Neural crest cell (in vitro differentiated cells): ENCODE data around the gene CNTN1. TPM values are rescaled to one million over a fixed set of nuclear protein-coding genes. Genes with fewer than 3 reads are reported as not detected.

ENCODE experiments used
- DNase-seq: peaks from one replicate; pipeline ENCODE4 v3.0.0; 2021; ENCODE audit warnings: low read depth, mixed read lengths, low spot score
- H3K27ac Mint-ChIP-seq: one replicate; pipeline ENCODE4 v1.8.0; 2021; ENCODE audit warnings: mild to moderate bottlenecking, mixed read lengths; ENCODE audit not compliant: unreplicated experiment
- H3K27me3 Mint-ChIP-seq: 2 replicates; pipeline ENCODE4 v1.8.0; 2021; ENCODE audit warnings: low read depth, mild to moderate bottlenecking, mixed read lengths
- H3K36me3 Mint-ChIP-seq: 2 replicates; pipeline ENCODE4 v1.8.0; 2021; ENCODE audit warnings: low read depth, mild to moderate bottlenecking, mixed read lengths
- H3K4me1 Mint-ChIP-seq: 2 replicates; pipeline ENCODE4 v1.8.0; 2021; ENCODE audit warnings: mixed read lengths
- H3K4me3 Mint-ChIP-seq: one replicate; pipeline ENCODE4 v1.8.0; 2021; ENCODE audit warnings: mild to moderate bottlenecking, mixed read lengths
- H3K9me3 Mint-ChIP-seq: 2 replicates; pipeline ENCODE4 v1.8.0; 2021; ENCODE audit warnings: mixed read lengths
- CTCF ChIP-seq: fragments of 200-600 bp; sonication (generic); conservative IDR thresholded peaks from 2 replicates; pipeline ENCODE4 v1.5.0; 2021; ENCODE audit warnings: antibody characterized with exemption, mild to moderate bottlenecking
- total RNA-seq: library from RNA; stranded (reverse); gene quantifications from 2 replicates; pipeline ENCODE4 v1.2.1, GENCODE V29; 2021

CNTN1 gene
- total RNA-seq, 1 donor from 2014 or later: 1.0 TPM

GRCh38 chr12:40827683-40828592, 135.7 kb downstream of the CNTN1 start:
- Mint-ChIP-seq H3K4me3 (peak overlapping the region; percentile 16), H3K4me1 (peaks cover 12% of the 10 kb centered on the region), H3K27me3 (peaks cover 10% of the 10 kb centered on the region), H3K27ac (no peak overlapping the region), H3K36me3 (no peaks in the 10 kb centered on the region), H3K9me3 (no peaks in the 10 kb centered on the region)
- no peak for DNase-seq
- no peak for TF ChIP-seq CTCF

- no peaks in the 10 kb centered on the region for H3K36me3 Mint-ChIP-seq
- peaks cover 10% of the 10 kb centered on the region for H3K27me3 Mint-ChIP-seq
- H3K4me3 Mint-ChIP-seq: no peak overlapping the region
- TF ChIP-seq CTCF: no peak
- no peaks in the 10 kb centered on the region for H3K9me3 Mint-ChIP-seq
- H3K4me1 Mint-ChIP-seq: peaks cover 12% of the 10 kb centered on the region
- no peak overlapping the region for H3K27ac Mint-ChIP-seq
- DNase-seq: no peak
Observed at GRCh38 chr12:40828593-40828990, 136.4 kb downstream of the CNTN1 start.

- Mint-ChIP-seq H3K27me3 (peaks cover 10% of the 10 kb centered on the region), H3K4me3 (no peak overlapping the region), H3K36me3 (no peaks in the 10 kb centered on the region), H3K4me1 (peaks cover 12% of the 10 kb centered on the region), H3K9me3 (no peaks in the 10 kb centered on the region), H3K27ac (no peak overlapping the region)
- no peak for DNase-seq
- no peak for TF ChIP-seq CTCF
Observed at GRCh38 chr12:40829738-40830144, 137.5 kb downstream of the CNTN1 start.

GRCh38 chr12:40831916-40832315, 139.7 kb downstream of the CNTN1 start:
- Mint-ChIP-seq H3K4me3 (no peak overlapping the region), H3K36me3 (no peaks in the 10 kb centered on the region), H3K27ac (no peak overlapping the region), H3K4me1 (peaks cover 12% of the 10 kb centered on the region), H3K27me3 (peaks cover 10% of the 10 kb centered on the region), H3K9me3 (no peaks in the 10 kb centered on the region)
- DNase-seq: no peak
- no peak for TF ChIP-seq CTCF

- Mint-ChIP-seq H3K4me3 (no peak overlapping the region), H3K9me3 (no peaks in the 10 kb centered on the region), H3K36me3 (no peaks in the 10 kb centered on the region), H3K27ac (no peak overlapping the region), H3K4me1 (peaks cover 9% of the 10 kb centered on the region), H3K27me3 (peaks cover 10% of the 10 kb centered on the region)
- TF ChIP-seq CTCF: no peak
- no peak for DNase-seq
Observed at GRCh38 chr12:40832668-40833067, 140.4 kb downstream of the CNTN1 start.
